BE2C (cell line): ENCODE results near the gene AKAP13.
"Not testable (repeated sequence)": the region's sequence is repeated elsewhere in the genome, so short reads cannot be mapped to it uniquely, and the experiment has no call there.

ENCODE experiments used
- DNase-seq: peaks from one replicate; pipeline ENCODE4 v3.0.0-alpha.2; 2020
- H3K27me3 ChIP-seq: fragments of 250-450 bp; sonication (Bioruptor Pico); 2 replicates; pipeline ENCODE4 v1.5.1; 2020; ENCODE audit warnings: mild to moderate bottlenecking
- H3K36me3 ChIP-seq: fragments of 250-450 bp; sonication (Bioruptor Pico); 2 replicates; pipeline ENCODE4 v1.5.1; 2020; ENCODE audit warnings: mild to moderate bottlenecking
- H3K4me1 ChIP-seq: fragments of 250-450 bp; sonication (Bioruptor Pico); 2 replicates; pipeline ENCODE4 v1.5.1; 2020
- H3K4me3 ChIP-seq: 2 replicates; pipeline ENCODE4 v1.5.1; 2011; ENCODE audit warnings: low read depth, low read length
- H3K9me3 ChIP-seq: fragments of 250-450 bp; sonication (Bioruptor Pico); 2 replicates; pipeline ENCODE4 v1.5.1; 2020
- CTCF ChIP-seq: IDR thresholded peaks from 2 replicates; pipeline ENCODE4 v1.5.1; 2012; ENCODE audit warnings: mild to moderate bottlenecking, low read depth, low read length

Gene AKAP13

GRCh38 chr15:85527895-85528294 lies 147.5 kb downstream of the AKAP13 start:
- H3K36me3 ChIP-seq, result no peaks in the 10 kb centered on the region
- no peak overlapping the region for H3K4me3 ChIP-seq
- H3K9me3 ChIP-seq, result no peaks in the 10 kb centered on the region
- no peak for TF ChIP-seq CTCF
- peaks cover 3% of the 10 kb centered on the region; the same call in 1 of the 2 replicates for H3K4me1 ChIP-seq
- H3K27me3 ChIP-seq, result no peaks in the 10 kb centered on the region
- no peak for DNase-seq

DNA sequence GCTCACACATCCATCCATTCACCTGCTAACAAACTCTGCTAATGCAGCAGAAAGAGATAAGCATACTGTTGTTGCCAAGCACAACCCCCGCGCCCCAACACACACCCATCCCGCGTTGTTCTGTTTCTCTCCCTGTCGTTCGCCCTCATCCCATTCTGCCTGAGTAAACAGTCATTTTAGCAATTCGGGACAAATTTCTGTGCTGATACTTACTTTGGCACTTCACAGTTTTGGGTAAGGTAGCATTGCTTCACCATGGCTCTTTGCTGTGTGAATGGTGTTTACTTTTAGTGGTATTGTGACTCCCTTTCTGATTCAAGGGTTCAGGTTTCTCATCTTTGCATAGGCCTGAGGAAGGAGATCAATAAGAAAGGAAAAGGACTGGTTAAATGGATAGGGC lies 149.7 kb downstream of the AKAP13 start:
- no peaks in the 10 kb centered on the region for H3K9me3 ChIP-seq
- H3K36me3 ChIP-seq, result peaks cover 5% of the 10 kb centered on the region
- peaks cover 3% of the 10 kb centered on the region; the same call in 1 of the 2 replicates for H3K4me1 ChIP-seq
- no peak overlapping the region for H3K4me3 ChIP-seq
- no peak for DNase-seq
- no peak for TF ChIP-seq CTCF
- no peaks in the 10 kb centered on the region for H3K27me3 ChIP-seq

GRCh38 chr15:85531083-85531482 lies 150.7 kb downstream of the AKAP13 start:
- TF ChIP-seq CTCF, result no peak
- Histone ChIP-seq H3K4me3 (no peak overlapping the region), H3K4me1 (peaks cover 3% of the 10 kb centered on the region; the same call in 1 of the 2 replicates), H3K27me3 (no peaks in the 10 kb centered on the region), H3K36me3 (peaks cover 5% of the 10 kb centered on the region), H3K9me3 (no peaks in the 10 kb centered on the region)
- no peak for DNase-seq

GRCh38 chr15:85532689-85533088 lies 152.3 kb downstream of the AKAP13 start:
- no peaks in the 10 kb centered on the region for H3K27me3 ChIP-seq
- no peak for TF ChIP-seq CTCF
- DNase-seq, result no peak
- H3K4me3 ChIP-seq, result no peak overlapping the region
- H3K36me3 ChIP-seq, result peaks cover 5% of the 10 kb centered on the region
- peaks cover 3% of the 10 kb centered on the region; the same call in 1 of the 2 replicates for H3K4me1 ChIP-seq
- no peaks in the 10 kb centered on the region for H3K9me3 ChIP-seq

- H3K9me3 ChIP-seq, result no peaks in the 10 kb centered on the region
- H3K4me1 ChIP-seq, result no peaks in the 10 kb centered on the region
- H3K4me3 ChIP-seq, result no peak overlapping the region
- H3K36me3 ChIP-seq, result peaks cover 5% of the 10 kb centered on the region
- no peaks in the 10 kb centered on the region for H3K27me3 ChIP-seq
- no peak for TF ChIP-seq CTCF
- DNase-seq, result no peak
Observed at GRCh38 chr15:85534031-85534430, 153.6 kb downstream of the AKAP13 start.

DNA sequence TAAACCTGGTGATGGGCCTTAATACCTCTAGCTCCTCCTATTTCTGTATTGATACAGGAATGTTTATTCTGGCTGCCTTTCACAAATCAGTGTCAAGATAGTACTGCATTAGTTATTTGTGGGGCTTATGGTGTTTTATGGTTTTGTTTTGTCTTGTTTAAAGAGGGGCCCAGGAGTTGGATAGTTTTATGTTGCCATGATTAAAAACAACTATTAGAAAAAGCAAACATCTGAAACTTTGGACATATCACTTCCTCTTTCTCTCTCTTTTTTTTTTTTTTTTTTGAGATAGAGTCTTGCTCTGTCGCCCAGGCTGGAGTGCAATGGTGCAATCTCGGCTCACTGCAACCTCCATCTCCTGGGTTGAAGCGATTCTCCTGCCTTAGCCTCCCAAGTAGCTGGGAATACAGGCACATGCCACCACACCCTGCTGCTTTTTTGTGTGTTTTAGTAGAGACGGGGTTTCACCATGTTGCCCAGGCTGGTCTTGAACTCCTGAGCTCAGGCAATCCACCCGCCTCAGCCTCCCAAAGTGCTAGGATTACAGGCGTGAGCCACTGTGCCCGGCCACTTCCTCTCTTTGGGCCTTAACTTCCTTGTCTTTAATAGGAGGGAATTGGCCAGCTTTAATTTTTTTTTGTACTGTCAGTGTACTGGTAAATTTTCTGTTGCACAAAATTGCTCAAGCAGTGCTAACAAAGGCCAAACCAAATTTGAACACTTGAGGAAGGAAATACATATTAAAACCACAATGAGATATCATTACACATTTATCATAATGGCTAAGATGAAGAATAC lies 155.3 kb downstream of the AKAP13 start:
- not testable (repeated sequence) for DNase-seq, H3K4me3 ChIP-seq, H3K4me1 ChIP-seq, H3K36me3 ChIP-seq, H3K27me3 ChIP-seq, H3K9me3 ChIP-seq
